ENCODE measurements around the gene CCDC12.

Gene CCDC12

DNA sequence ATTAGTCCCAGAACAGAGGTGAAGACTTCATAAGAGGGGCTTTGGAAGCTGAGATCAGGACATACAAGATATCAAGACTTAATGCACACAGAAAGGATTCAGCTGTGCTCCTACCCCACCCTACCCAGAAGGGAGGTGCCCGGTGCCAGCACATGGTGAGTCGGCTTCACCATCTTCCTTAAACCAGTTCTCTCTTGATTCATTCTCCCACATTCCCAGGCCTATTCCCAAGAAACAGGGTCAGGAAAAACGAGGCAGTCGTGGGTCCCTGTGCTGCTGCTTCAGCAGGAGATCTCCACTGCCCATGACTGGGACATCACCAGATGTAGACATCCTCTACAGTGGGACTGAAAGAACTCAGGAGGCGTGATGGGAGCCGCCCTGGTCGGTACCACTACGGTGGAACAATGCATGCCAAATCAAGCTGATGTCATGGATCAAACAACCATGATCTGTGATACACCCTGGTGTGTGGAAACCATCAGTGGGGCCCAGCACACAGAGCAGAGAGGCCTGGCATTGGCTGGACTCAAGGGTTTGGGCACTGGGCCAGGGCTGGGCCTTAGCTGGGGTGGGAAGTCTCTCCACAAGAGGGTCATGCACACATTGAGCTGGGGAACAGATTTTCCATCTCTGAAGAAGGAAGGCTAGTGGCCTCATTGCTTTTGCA, 41.9 kb downstream of the CCDC12 start:
- DNase-seq, result no peak

DNA sequence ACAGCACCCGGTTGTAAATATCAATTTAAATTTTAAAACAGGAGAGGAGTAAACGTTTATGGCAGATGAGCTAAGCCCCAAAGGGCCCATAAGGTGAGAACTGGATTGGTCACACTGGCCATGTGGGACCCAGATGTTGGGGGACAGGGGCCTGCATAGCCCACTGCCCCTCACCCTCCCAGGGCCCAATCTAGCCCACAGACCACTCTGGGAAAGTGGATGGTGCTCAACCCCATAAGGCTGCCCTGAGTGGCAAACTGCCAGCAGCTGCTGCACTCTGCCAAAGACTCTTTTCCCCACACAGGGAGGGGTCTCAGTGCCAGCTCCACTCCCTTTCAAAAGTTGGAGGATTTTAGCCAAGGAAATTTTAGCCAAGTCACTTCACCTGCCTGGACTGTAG, 42.5 kb downstream of the CCDC12 start:
- no peak for DNase-seq

DNA sequence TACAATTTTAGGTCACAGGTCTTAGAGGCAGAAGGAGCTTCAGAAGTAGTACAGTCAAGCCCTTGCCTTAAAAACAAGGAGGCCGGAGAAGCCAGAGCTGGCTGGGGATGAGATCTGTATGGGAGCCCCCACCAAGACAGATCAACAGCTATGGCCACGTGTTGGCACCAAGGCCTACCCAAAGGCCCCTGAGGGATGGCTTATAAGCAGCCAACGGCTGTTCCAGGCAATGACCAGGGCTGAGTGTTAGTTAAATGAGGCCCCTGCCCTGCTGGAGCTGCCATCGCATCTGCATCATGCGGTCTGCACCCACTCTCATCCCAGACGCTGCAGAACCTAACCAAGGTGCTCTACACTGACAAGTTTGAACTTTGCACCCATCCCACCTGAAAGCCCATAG, 43.3 kb downstream of the CCDC12 start:
- no peak for DNase-seq

DNA sequence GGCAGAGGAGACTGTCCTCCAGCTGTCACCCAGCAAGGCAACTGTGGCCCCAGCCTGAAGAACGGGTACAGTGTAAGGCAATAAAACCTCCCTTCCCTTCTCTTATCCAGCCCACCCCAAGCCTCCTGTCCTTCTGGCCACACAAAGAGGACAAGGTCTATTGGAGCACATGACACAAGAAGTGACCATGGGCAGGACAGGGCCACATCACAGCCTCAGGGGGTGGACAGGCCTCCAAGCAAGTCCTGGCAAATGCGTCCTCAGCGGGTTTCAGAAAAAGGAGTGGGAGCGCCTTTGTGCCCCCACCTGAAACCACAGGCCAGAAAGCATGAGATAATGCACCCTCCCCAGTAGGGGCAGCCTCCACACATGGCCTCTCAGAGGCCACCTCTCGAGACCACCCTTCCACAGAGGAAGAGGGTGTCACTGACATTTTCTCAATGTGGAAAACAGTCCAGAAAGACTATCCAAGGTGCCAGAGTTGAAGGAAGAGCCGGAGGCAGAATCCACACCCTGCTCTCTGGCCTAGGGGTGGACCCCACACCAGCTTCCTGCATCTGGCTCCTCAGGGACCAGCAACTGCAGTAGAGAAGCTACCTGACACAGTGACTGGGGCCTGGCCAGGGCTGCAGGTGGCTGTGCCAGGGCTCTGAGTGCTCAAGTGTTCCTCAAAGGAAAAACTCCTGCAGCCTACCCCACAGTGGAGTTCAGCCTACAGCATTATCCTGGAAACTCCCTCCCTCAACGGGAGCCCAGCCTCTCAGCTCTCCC, 43.9 kb downstream of the CCDC12 start:
- DNase-seq, result no peak

DNA sequence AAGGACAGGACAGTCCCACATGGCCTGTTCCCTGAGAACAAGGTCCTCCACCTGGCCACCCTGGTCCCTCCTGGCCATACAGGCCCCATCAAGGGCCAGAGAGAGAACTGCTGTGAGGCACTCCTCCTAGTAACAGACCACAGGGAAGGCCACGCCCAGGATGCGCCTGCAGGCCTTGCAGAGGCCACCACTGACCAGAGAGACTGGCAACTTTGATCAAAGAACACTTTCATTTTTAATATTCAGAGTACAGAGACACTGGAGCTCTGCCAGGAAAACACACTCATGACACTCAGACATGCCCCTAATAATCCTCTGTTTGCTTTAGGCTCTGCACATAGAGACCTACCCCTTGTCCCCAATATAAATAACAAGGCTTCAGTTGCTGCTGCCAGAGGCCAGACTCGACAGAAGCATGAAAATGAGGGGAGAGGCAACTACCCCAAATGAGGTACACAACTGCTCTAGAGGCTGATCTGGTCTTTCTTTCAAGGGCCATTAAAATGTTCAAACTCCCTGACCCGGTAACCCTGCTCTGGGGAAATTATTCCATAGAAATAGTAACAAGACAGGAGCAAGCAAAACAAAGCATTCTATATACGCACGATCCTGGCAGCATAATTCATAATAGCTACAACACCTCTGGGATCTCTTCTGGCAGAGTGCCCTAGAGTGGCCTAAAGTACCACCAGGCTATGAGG, 44.8 kb downstream of the CCDC12 start:
- no peak for DNase-seq

DNA sequence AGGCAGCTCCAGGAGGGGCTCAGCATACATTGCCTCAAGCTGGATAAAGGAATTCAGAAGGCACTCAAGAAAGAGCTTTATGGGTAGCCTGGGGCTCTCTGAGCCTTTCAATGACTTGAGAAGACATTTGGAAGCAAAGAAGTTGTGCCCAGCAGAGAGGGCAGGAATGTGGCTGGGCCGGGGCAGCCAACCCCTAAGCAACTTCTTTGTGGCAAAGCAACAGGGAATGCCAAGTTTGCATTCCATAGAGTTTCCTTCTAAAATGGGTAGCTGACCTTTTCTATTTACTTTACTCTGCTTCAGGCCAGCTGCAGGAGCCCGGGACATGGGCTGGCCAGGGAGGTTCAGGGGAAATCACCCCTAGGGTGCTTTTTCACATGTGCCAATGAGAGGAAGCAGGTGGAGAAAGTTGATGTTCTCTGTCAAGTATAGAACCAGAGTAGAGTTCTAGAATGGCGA, 45.6 kb downstream of the CCDC12 start:
- DNase-seq, result no peak

DNA sequence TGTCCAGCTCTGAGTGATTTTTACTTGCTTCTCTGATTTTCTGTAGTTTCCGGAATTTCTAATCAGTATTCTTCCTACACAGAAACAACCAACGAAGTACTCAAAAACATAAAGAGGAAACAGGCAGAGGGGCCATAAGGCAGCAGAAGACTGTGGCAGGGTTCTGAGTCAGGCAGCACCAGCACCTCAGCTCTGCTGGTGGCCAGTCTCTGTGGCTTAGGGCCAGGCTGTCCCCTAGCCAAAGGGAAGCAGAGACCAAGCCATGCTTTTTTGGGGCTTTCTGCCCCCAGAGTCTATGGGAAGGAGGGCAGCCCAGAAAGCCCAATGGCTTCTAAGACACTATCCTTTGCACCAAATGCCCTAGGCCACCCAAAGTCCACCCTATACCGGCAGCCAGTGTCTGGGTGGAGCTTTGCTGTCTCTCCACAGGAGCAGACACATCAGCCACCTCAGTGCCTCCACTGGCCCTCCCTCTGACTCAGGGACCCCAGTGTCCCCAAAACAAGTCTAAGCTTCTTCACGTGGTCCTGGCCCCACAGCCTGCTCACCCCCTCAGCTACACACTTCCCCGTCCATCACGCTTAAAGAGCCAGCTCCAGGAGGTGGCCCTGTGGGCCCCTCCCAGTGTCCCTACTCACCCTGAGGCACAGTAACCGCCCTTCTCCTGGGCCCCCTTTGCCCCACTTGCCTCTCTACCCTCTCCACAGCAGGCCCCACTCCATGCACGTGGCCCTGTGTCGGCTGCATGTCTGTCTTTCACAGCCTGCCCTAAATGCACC, 46.2 kb downstream of the CCDC12 start:
- no peak for DNase-seq

DNA sequence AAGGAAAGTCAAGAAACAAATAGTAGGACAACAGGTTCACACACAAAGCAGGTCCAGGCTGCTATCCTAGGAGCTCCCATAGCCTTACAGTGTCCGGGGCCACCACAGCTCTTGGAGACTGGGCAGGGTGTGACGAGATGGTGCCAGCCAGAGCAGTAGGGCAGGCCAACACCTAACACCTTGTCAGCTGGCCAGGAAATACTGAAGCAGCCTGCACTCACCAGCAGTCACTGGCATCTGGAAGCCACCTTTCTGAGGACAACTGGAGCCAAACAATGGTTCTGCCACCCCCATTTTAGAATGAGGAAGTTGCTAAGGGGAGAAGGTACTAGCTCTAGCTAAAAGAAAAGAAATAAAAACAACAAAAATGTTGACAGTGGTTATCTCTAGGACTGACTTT, 47.2 kb downstream of the CCDC12 start:
- DNase-seq, result no peak

DNA sequence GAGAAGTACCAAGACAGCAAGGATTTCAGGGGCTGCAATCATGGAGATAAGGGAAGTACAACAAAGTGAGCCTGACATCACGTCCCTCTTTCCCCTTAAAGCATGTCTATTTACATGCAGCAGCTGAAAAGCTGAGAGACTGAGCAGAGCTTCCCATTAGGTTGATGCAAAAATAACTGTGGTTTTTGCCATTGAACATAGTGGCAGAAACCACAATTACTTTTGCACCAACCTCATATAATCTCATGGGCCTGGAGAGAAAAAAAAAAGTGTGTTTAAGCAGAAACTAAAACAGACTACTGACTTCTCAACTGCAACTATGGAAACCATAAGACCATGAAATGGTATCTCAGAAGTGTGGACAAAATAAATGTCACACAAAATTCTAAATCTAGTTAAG, 48.3 kb downstream of the CCDC12 start:
- DNase-seq, result no peak

DNA sequence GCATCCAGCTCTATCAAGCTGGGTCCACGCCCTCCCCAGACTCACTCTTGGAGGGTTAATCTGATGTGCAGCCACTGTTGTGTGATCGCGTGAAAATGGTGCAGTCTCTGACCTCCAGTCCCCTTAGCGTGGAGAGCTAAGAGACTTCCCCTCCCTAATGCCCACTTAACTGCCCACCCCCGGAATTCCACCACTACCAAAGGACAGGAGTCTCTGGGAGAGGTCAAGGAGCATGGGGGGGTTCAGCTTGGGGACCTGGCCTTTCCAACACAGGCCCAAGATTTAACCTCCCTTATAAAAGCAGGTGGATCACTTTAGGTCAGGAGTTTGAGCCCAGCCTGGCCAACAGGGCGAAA, 48.8 kb downstream of the CCDC12 start:
- DNase-seq, result no peak

DNA sequence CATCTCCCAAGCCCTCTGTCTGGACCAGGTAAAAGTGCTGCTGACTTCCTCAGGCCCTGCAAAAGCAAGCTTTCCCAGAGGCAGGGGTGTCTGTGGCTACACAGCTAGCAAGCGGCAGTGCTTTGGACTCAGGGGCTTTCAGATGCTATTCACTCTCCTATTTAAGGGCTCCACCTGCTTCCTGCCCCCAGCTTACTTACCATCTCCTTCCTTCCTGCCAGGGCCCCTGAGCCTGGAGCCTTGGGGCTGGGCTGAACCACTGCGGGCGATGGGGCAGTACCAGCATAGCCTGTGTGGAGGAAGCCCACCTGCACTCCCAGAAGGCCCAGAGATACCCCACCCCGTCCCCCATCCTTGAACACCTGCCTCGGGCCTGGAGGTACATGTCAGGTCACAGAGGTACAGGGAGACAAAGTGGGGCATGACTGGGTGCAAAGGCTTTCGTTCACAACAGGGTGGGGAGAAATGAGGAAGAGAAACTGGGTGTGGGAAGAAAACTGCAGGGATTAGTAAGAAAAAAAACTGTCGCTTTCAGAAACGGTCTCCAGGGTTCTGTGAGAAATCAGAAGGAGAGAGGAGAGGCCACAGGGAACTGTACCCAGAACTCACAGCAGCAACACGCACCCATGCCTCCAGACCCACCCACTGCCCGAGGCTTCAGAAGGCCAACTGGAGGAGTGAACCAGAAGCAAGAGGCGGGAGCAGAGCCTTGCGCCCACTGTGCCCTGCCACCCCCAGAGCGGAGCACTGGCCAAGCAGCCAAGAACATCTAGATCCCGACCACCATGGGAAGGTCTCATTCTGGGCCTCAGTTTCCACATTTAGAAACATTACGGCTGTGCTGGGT, 49.5 kb downstream of the CCDC12 start:
- DNase-seq, result no peak

DNA sequence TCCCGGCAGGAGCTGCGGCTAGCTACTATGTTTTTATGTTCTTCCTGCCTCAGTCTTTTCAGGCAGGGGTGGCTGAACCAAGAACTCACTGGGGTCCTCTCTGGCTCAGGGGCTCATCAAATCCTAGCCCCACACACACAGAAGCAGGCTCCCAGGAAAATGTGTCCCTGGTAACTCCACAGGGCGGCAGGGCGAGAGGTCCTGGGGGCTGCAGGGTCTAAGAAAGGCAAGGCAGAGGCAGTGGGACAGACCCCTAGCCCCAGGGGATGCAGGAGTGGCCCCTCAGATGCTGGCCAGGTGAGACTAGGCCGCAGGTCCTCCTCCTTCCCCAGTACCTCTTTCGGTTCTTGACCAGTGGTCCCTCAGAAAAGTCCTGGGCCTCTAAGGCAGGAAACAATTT, 50.1 kb downstream of the CCDC12 start:
- no peak for DNase-seq

DNA sequence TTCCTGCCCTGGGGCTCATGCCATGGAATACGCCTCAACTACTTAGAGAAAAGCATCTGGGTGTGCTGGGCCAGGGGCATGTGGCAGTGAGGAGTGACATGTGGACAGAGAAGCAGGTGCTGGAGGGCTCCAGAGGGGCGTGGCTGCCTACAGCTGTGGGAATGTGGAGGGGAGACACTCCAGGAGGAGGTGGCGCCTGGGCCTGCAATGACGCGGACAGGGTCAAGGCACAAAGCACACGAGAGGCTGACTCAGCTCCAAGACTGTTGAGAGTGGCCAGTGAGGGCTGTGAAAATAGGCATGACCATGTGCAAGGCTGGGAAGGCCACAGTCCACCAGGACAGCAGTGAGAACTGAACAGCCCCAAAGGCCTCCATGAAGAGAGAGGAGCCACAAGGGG, 50.5 kb downstream of the CCDC12 start:
- DNase-seq, result no peak

DNA sequence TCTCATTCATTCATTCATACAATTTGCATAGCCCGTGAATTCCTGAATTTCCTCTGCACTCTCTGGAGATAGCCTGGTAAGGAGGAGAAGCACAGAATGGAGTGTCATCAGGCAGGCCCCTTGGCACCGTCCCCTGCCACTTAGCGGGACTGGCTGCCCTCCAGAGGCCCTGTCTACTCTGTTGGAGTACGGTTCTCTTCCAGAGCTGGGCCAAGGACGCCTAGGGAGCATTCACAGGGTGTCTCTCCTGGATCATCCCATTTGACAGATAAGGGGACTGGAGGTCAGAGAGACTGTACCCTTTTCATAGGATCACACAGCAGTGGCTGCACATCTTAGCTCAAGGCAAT, 51.0 kb downstream of the CCDC12 start:
- DNase-seq, result no peak

DNA sequence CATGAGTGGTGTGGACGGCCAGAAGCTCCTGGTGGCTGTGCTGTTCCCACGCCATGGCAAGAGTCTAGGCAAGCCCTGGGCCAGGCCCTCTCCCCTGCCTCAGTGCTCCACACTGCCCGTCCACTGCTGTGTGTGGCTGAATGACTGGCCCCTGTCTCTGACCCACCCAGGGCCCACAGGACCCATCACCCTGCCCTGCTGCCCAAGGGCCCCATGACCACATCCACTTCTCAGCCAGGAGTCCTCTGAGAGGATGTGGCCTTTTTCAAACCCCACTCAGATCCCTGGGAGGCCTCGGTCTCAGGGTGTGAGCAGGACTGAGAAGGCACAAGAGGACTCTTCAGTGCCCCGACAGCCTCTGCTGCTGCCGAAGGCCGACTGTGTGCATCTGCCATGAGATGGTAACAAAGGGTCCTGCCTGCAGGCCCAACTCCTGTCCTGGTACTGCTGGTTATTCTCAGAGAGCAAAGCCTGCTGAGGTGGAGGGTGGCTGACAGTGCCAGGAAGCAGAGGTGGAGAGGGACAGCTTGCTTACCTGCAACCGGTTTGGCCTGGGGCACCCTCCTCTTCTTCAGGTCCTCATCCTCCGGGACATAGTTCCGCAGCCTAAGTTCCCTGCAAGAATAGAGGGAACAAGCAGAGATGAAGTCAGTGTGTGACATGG, 51.5 kb downstream of the CCDC12 start:
- no peak for DNase-seq

DNA sequence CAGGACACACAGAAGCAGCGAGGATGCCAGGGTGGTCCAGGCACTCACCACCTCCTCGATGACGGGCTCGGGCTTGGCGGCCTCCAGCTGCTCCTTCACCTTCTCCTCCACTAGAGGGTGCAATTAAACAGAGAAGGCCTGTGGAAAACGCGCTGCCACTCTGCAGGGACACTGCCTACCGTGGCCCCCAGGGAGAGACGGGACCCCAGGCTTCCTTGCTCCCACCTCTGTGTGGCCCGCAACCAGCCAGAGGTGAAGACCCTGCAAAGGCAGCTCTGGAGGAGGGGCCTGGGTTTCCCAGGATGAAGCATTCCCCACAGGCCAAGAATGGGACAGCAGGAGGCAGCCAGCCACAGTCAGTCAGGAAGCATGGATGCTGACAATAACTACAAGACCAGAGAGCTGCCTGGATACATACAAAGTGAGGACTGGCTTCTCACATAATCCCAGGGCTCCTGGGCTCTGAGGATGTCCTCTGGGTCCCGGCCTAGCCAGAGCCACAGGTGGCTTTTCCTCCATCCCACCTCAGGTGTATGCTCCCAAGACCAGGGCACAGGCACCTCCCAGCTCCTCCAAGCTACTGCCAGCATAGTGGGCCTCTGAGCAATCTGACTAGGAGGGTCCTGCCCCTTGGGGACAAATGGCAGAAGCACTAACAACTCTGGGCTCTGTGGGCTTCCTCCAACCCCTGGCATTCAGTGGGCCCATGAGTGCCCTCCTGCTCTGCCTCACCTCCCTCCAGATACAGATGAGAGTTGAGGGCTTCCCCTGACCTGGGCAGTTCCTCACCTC, 52.8 kb downstream of the CCDC12 start:
- DNase-seq, result no peak

DNA sequence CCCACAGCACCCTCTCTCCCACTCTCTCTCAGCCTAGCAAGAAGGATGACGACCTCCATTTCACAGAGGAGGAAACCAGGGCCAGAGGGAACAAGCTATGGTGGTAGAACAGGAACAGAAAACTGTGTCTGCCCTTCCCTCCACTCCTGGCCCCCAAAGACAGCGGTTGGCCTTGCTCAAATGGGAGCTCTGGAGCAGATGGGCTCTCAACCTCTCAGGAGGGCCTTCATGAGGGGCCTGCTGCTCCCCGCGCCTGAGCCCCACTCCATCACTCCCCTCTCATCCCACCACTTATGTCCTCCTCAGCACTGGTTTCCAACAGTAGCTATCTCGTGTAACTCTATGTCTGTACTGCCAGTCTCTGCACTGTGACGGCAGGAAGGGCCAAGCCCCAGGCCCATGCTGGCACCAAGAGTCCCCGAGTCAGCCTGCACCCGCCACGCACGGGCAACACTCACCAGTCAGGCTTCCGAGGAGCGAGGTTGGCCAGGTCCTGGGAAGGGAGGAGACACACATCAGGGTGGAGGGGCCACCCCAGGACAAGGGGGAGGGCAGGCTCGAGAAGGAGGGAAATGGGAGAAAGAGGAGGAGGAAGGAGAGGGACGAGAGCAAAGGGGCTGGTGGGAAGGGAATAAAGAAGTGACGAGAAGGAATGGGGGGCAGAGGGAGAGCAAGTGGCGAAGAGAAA, 53.5 kb downstream of the CCDC12 start:
- no peak for DNase-seq

DNA sequence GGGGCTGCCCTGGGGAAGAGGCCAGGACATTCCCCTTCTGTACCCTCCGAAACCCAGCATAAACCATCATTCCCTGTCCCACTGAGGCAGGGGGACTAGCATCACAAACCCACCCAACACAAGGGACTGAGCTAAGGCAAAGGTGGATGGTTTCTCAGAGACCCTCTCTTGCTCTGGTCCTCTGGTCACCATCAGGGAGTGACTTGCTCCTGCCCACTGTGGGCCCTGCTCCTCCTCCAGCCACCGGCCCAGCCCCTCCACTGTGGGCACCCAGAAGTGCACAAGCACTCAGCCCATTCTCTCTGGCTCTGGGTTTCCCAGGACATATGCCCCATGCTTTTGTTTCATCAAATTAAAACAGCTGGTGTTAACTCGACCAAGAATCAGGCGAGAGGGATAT, 54.1 kb downstream of the CCDC12 start:
- DNase-seq, result no peak

DNA sequence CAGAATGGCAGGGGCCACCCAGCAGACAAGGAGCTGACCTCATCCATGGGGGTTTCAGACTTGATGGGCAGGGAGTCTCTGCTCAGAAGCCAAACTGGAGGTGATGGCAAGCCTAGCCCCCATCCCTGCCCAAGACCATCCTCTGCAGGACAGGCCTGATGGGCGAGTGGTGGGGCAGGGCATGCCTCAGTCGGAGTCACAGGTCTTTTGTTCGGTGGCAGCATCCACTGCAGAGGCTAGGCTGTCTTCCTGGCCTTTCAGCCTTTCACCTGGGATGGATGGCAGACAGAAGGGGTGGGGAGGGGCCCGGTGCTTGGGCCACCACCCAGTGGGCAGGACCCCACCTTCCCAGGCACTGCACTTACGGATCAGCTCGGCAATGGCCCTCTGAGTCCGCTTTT, 54.7 kb downstream of the CCDC12 start:
- no peak for DNase-seq

DNA sequence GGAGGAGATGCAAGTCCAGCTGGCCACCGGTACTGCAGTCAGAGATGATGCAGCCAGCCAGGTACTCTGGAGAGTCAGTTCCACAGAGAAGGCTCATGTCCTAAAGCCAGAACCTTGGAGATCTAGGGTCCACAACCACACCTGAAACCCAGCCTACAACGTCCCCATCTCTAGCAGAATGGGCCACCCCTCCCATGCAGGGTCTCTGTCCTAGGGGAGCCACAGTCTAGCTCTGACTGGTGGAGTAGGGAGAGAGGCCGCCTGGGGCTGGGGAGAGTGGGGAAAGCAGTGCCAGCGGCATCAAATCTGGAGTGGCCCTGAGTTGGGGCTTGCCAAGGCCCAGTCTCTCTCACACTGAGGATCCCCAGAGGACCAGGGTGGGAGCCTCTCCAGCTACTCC, 55.5 kb downstream of the CCDC12 start:
- no peak for DNase-seq

DNA sequence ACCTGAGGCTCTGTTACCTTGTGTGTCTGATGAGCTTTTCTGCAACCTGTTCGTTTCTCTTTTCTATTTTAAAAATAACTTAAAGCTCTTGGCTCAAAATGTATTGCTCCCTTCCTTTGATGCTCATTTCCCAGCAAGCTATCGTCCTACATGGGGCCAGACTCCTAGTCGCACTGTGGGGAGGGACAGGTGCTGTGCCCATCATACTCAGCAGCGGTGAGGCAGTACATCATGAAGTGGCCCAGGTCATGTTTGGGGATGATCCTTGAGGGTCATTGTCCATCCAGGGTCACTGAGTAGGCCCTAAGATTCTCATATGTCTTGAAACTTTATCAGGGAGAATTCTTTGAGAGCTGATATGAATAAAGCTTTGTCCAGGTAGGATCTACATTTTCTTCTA, 57.9 kb downstream of the CCDC12 start:
- DNase-seq, result no peak
